GM23338 (cell line): Measurements from ENCODE around the gene ALPG. TPM values are rescaled to one million over a fixed set of nuclear protein-coding genes. Genes with fewer than 3 reads are reported as not detected.

Experiments
- ATAC-seq: fragments of 200-7000 bp; cut with Tn5 transposase; 3 replicates; pipeline ENCODE4 v1.9.1; 2020
- DNase-seq: peaks from one replicate; pipeline ENCODE4 v3.0.0-alpha.2; 2015; ENCODE audit warnings: low spot score
- H2AFZ ChIP-seq: fragments of 200-600 bp; sonication (generic); 2 replicates; pipeline ENCODE4 v1.8.0; 2016; ENCODE audit warnings: antibody characterized with exemption, mild to moderate bottlenecking, moderate library complexity
- H3F3A ChIP-seq: fragments of 200-600 bp; sonication (generic); replicated peaks from 2 replicates; pipeline ENCODE4 v1.8.0; 2017; ENCODE audit warnings: antibody characterized with exemption, mixed run types, low read depth
- H3K27ac ChIP-seq: fragments of 200-600 bp; sonication (generic); 2 replicates; pipeline ENCODE4 v1.6.1; 2016; ENCODE audit warnings: low read depth
- H3K27me3 ChIP-seq: fragments of 200-600 bp; sonication (generic); 2 replicates; pipeline ENCODE4 v1.8.0; 2016; ENCODE audit warnings: mild to moderate bottlenecking, mixed run types, moderate library complexity; ENCODE audit not compliant: insufficient read depth
- H3K36me3 ChIP-seq: fragments of 200-600 bp; sonication (generic); 2 replicates; pipeline ENCODE4 v1.8.0; 2016; ENCODE audit warnings: mild to moderate bottlenecking; ENCODE audit not compliant: insufficient read depth
- H3K4me1 ChIP-seq: fragments of 200-600 bp; sonication (generic); 2 replicates; pipeline ENCODE4 v1.8.0; 2016; ENCODE audit warnings: mild to moderate bottlenecking, moderate library complexity; ENCODE audit not compliant: insufficient read depth
- H3K4me2 ChIP-seq: fragments of 200-600 bp; sonication (generic); 2 replicates; pipeline ENCODE4 v1.7.1; 2017; ENCODE audit warnings: mixed run types
- H3K4me3 ChIP-seq: fragments of 200-600 bp; sonication (generic); 2 replicates; pipeline ENCODE4 v1.6.1; 2016; ENCODE audit warnings: mixed run types
- H3K79me2 ChIP-seq: fragments of 200-600 bp; sonication (generic); replicated peaks from 2 replicates; pipeline ENCODE4 v1.8.0; 2017; ENCODE audit warnings: mild to moderate bottlenecking; ENCODE audit not compliant: insufficient read depth
- H3K9me2 ChIP-seq: fragments of 200-600 bp; sonication (generic); 2 replicates; pipeline ENCODE4 v1.8.0; 2017; ENCODE audit not compliant: insufficient read depth
- H4K20me1 ChIP-seq: fragments of 200-600 bp; sonication (generic); replicated peaks from 2 replicates; pipeline ENCODE4 v1.8.0; 2017; ENCODE audit warnings: mild to moderate bottlenecking; ENCODE audit not compliant: insufficient read depth
- H3K27ac Mint-ChIP-seq: 2 replicates; pipeline ENCODE4 v1.8.0; 2020; ENCODE audit warnings: inconsistent platforms, mild to moderate bottlenecking, moderate library complexity, mixed read lengths
- H3K27me3 Mint-ChIP-seq: 3 replicates; pipeline ENCODE4 v1.8.0; 2022; ENCODE audit warnings: low read depth, mild to moderate bottlenecking, moderate library complexity, mixed read lengths, inconsistent platforms; ENCODE audit not compliant: insufficient read depth, poor library complexity
- H3K36me3 Mint-ChIP-seq: 3 replicates; pipeline ENCODE4 v1.8.0; 2021; ENCODE audit warnings: low read depth, mild to moderate bottlenecking, inconsistent platforms, moderate library complexity, mixed read lengths
- H3K4me1 Mint-ChIP-seq: 3 replicates; pipeline ENCODE4 v1.8.0; 2020; ENCODE audit warnings: mild to moderate bottlenecking, inconsistent platforms, mixed read lengths
- H3K4me3 Mint-ChIP-seq: 3 replicates; pipeline ENCODE4 v1.8.0; 2021; ENCODE audit warnings: moderate library complexity, mild to moderate bottlenecking, inconsistent platforms, mixed read lengths
- H3K9me3 Mint-ChIP-seq: 3 replicates; pipeline ENCODE4 v1.8.0; 2020; ENCODE audit warnings: moderate library complexity, mild to moderate bottlenecking, inconsistent platforms, mixed read lengths
- CREB1 ChIP-seq: fragments of 250-450 bp; sonication (Bioruptor Pico); IDR thresholded peaks from 2 replicates; pipeline ENCODE4 v1.5.0; 2020; ENCODE audit warnings: low read depth, mild to moderate bottlenecking, moderate library complexity
- EZH2 ChIP-seq: fragments of 200-600 bp; sonication (generic); IDR thresholded peaks from one replicate; pipeline ENCODE4 v1.8.0; 2017; ENCODE audit warnings: antibody characterized with exemption, mild to moderate bottlenecking, low read depth; ENCODE audit not compliant: unreplicated experiment
- EZH2phosphoT487 ChIP-seq: fragments of 200-600 bp; sonication (generic); IDR thresholded peaks from one replicate; pipeline ENCODE4 v1.8.1; 2018; ENCODE audit warnings: antibody characterized with exemption; ENCODE audit not compliant: unreplicated experiment
- JUNB ChIP-seq: IDR thresholded peaks from one replicate; pipeline ENCODE4 v1.6.1; 2016; ENCODE audit warnings: antibody characterized with exemption; ENCODE audit not compliant: unreplicated experiment
- NANOG ChIP-seq: IDR thresholded peaks from 2 replicates; pipeline ENCODE4 v1.6.1; 2016; ENCODE audit warnings: antibody characterized with exemption, borderline replicate concordance
- POLR2AphosphoS5 ChIP-seq: IDR thresholded peaks from 2 replicates; pipeline ENCODE4 v1.6.1; 2016; ENCODE audit warnings: antibody characterized with exemption, low read depth
- STAT1 ChIP-seq: IDR thresholded peaks from one replicate; pipeline ENCODE4 v1.6.1; 2016; ENCODE audit warnings: antibody characterized with exemption; ENCODE audit not compliant: unreplicated experiment
- ZNF114 ChIP-seq: fragments of 250-450 bp; sonication (Bioruptor Pico); IDR thresholded peaks from 2 replicates; pipeline ENCODE4 v1.5.0; 2020; ENCODE audit warnings: mild to moderate bottlenecking, moderate library complexity
- ZNF331 ChIP-seq: fragments of 250-450 bp; sonication (Bioruptor Pico); IDR thresholded peaks from 2 replicates; pipeline ENCODE4 v1.5.0; 2020; ENCODE audit warnings: low read depth, mild to moderate bottlenecking, moderate library complexity
- polyA plus RNA-seq: library from polyadenylated mRNA; unstranded; fragments of >200 nt; fragmentation: Nextera tagmentation; extraction: Ambion mirVana; gene quantifications from 2 replicates; pipeline ENCODE4 v1.2.1, GENCODE V29; 2016
- total RNA-seq: library from RNA; depleted of rRNA; stranded (reverse); fragments of >200 nt; shearing (Covaris generic); gene quantifications from 2 replicates; pipeline ENCODE4 v1.2.3, GENCODE V29; 2014
- TF ChIP-seq, protein P1 (sequence below), 2 experiments: fragments of 200-600 bp in 1 of 2; sonication (generic) in 1 of 2; conservative IDR thresholded peaks; 2 replicates each; pipeline versions ENCODE4 v1.5.1 to v1.6.1; 2016 to 2017; ENCODE audit warnings: antibody characterized with exemption in 2 of 2, low read depth in 2 of 2, mild to moderate bottlenecking in 2 of 2, moderate library complexity in 1 of 2
- TF ChIP-seq, protein P2 (sequence below): IDR thresholded peaks from one replicate; pipeline ENCODE4 v1.6.1; 2018; ENCODE audit warnings: antibody characterized with exemption; ENCODE audit not compliant: unreplicated experiment
- TF ChIP-seq, protein P3 (sequence below): IDR thresholded peaks from 2 replicates; pipeline ENCODE4 v1.6.1; 2016; ENCODE audit warnings: antibody characterized with exemption
- TF ChIP-seq, protein P4 (sequence below): fragments of 250-450 bp; sonication (Bioruptor Pico); IDR thresholded peaks from 2 replicates; pipeline ENCODE4 v1.5.0; 2020; ENCODE audit warnings: mild to moderate bottlenecking, moderate library complexity

Gene ALPG
- total and polyA plus RNA-seq, 2 experiments from 2014 or later, result 0.89 to 2.5 TPM

DNA sequence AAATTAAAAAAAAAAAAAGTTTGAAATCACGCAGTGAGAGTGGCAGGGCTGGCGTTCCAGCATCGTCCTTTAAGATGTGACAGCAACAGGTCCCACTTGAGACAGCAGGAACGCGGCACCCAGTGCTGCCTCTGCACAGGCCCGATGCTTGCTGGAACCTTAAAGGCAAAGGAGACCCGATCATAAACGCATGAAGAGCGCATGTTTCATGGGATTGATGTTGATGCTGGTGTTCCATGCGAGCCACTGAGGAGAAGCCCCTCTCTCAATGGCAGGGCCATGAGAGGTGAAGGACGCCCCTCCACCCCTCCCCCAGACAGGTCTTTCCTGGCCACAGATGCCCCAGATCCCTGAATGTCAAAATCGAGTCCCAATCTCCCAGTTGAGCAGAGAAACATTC is 31.4 kb downstream of the ALPG start:
- no peak overlapping the region for H3K27ac Mint-ChIP-seq
- no peaks in the 10 kb centered on the region for H3K27me3 ChIP-seq
- ATAC-seq (no peak), DNase-seq (no peak)
- H3K27ac ChIP-seq, result no peak overlapping the region
- no peaks in the 10 kb centered on the region for H3K36me3 Mint-ChIP-seq
- no peaks in the 10 kb centered on the region for H3K36me3 ChIP-seq
- peak overlapping the region; percentile 52; the same call in 1 of the 2 replicates for H2AFZ ChIP-seq
- no peaks in the 10 kb centered on the region for H3K9me3 Mint-ChIP-seq
- H3K4me2 ChIP-seq, result no peak overlapping the region
- H3K79me2 ChIP-seq, result no peaks in the 10 kb centered on the region
- H3F3A ChIP-seq, result no peaks in the 10 kb centered on the region
- no peaks in the 10 kb centered on the region for H3K4me1 ChIP-seq
- no peaks in the 10 kb centered on the region for H3K9me2 ChIP-seq
- peaks cover 4% of the 10 kb centered on the region; the same call in 2 of the 3 replicates for H3K4me1 Mint-ChIP-seq
- H3K27me3 Mint-ChIP-seq, result peaks cover 17% of the 10 kb centered on the region
- H3K4me3 ChIP-seq, result no peak overlapping the region
- H3K4me3 Mint-ChIP-seq, result no peak overlapping the region
- TF ChIP-seq JUNB (no peak), STAT1 (no peak), POLR2AphosphoS5 (no peak), ZNF114 (CRISPR knock-in tag) (no peak), NANOG (no peak), CREB1 (CRISPR knock-in tag) (no peak), EZH2phosphoT487 (no peak), EZH2 (no peak), ZNF331 (no peak)
- TF ChIP-seq, protein P1, sequence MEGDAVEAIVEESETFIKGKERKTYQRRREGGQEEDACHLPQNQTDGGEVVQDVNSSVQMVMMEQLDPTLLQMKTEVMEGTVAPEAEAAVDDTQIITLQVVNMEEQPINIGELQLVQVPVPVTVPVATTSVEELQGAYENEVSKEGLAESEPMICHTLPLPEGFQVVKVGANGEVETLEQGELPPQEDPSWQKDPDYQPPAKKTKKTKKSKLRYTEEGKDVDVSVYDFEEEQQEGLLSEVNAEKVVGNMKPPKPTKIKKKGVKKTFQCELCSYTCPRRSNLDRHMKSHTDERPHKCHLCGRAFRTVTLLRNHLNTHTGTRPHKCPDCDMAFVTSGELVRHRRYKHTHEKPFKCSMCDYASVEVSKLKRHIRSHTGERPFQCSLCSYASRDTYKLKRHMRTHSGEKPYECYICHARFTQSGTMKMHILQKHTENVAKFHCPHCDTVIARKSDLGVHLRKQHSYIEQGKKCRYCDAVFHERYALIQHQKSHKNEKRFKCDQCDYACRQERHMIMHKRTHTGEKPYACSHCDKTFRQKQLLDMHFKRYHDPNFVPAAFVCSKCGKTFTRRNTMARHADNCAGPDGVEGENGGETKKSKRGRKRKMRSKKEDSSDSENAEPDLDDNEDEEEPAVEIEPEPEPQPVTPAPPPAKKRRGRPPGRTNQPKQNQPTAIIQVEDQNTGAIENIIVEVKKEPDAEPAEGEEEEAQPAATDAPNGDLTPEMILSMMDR (conservative IDR thresholded peaks at IDR 0.05; ENCODE audit: low read depth in 2 of 2), result no peak
- TF ChIP-seq, protein P2, sequence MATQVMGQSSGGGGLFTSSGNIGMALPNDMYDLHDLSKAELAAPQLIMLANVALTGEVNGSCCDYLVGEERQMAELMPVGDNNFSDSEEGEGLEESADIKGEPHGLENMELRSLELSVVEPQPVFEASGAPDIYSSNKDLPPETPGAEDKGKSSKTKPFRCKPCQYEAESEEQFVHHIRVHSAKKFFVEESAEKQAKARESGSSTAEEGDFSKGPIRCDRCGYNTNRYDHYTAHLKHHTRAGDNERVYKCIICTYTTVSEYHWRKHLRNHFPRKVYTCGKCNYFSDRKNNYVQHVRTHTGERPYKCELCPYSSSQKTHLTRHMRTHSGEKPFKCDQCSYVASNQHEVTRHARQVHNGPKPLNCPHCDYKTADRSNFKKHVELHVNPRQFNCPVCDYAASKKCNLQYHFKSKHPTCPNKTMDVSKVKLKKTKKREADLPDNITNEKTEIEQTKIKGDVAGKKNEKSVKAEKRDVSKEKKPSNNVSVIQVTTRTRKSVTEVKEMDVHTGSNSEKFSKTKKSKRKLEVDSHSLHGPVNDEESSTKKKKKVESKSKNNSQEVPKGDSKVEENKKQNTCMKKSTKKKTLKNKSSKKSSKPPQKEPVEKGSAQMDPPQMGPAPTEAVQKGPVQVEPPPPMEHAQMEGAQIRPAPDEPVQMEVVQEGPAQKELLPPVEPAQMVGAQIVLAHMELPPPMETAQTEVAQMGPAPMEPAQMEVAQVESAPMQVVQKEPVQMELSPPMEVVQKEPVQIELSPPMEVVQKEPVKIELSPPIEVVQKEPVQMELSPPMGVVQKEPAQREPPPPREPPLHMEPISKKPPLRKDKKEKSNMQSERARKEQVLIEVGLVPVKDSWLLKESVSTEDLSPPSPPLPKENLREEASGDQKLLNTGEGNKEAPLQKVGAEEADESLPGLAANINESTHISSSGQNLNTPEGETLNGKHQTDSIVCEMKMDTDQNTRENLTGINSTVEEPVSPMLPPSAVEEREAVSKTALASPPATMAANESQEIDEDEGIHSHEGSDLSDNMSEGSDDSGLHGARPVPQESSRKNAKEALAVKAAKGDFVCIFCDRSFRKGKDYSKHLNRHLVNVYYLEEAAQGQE, result no peak
- TF ChIP-seq, protein P3, sequence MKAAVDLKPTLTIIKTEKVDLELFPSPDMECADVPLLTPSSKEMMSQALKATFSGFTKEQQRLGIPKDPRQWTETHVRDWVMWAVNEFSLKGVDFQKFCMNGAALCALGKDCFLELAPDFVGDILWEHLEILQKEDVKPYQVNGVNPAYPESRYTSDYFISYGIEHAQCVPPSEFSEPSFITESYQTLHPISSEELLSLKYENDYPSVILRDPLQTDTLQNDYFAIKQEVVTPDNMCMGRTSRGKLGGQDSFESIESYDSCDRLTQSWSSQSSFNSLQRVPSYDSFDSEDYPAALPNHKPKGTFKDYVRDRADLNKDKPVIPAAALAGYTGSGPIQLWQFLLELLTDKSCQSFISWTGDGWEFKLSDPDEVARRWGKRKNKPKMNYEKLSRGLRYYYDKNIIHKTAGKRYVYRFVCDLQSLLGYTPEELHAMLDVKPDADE, result no peak
- TF ChIP-seq, protein P4, sequence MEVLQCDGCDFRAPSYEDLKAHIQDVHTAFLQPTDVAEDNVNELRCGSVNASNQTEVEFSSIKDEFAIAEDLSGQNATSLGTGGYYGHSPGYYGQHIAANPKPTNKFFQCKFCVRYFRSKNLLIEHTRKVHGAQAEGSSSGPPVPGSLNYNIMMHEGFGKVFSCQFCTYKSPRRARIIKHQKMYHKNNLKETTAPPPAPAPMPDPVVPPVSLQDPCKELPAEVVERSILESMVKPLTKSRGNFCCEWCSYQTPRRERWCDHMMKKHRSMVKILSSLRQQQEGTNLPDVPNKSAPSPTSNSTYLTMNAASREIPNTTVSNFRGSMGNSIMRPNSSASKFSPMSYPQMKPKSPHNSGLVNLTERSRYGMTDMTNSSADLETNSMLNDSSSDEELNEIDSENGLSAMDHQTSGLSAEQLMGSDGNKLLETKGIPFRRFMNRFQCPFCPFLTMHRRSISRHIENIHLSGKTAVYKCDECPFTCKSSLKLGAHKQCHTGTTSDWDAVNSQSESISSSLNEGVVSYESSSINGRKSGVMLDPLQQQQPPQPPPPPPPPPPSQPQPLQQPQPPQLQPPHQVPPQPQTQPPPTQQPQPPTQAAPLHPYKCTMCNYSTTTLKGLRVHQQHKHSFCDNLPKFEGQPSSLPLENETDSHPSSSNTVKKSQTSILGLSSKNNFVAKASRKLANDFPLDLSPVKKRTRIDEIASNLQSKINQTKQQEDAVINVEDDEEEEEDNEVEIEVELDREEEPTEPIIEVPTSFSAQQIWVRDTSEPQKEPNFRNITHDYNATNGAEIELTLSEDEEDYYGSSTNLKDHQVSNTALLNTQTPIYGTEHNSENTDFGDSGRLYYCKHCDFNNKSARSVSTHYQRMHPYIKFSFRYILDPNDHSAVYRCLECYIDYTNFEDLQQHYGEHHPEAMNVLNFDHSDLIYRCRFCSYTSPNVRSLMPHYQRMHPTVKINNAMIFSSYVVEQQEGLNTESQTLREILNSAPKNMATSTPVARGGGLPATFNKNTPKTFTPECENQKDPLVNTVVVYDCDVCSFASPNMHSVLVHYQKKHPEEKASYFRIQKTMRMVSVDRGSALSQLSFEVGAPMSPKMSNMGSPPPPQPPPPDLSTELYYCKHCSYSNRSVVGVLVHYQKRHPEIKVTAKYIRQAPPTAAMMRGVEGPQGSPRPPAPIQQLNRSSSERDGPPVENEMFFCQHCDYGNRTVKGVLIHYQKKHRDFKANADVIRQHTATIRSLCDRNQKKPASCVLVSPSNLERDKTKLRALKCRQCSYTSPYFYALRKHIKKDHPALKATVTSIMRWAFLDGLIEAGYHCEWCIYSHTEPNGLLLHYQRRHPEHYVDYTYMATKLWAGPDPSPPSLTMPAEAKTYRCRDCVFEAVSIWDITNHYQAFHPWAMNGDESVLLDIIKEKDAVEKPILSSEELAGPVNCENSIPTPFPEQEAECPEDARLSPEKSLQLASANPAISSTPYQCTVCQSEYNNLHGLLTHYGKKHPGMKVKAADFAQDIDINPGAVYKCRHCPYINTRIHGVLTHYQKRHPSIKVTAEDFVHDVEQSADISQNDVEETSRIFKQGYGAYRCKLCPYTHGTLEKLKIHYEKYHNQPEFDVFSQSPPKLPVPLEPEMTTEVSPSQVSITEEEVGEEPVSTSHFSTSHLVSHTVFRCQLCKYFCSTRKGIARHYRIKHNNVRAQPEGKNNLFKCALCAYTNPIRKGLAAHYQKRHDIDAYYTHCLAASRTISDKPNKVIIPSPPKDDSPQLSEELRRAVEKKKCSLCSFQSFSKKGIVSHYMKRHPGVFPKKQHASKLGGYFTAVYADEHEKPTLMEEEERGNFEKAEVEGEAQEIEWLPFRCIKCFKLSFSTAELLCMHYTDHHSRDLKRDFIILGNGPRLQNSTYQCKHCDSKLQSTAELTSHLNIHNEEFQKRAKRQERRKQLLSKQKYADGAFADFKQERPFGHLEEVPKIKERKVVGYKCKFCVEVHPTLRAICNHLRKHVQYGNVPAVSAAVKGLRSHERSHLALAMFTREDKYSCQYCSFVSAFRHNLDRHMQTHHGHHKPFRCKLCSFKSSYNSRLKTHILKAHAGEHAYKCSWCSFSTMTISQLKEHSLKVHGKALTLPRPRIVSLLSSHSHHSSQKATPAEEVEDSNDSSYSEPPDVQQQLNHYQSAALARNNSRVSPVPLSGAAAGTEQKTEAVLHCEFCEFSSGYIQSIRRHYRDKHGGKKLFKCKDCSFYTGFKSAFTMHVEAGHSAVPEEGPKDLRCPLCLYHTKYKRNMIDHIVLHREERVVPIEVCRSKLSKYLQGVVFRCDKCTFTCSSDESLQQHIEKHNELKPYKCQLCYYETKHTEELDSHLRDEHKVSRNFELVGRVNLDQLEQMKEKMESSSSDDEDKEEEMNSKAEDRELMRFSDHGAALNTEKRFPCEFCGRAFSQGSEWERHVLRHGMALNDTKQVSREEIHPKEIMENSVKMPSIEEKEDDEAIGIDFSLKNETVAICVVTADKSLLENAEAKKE (CRISPR knock-in tag), result no peak
- no peaks in the 10 kb centered on the region for H4K20me1 ChIP-seq
